Measurements from ENCODE around the gene ATP1B4. TPM values are rescaled to one million over a fixed set of nuclear protein-coding genes. Genes with fewer than 3 reads are reported as not detected.
A peak's percentile ranks its signal among the peaks of the same experiment; 100 is the strongest.

ATP1B4 gene
- polyA plus RNA-seq, 1 of the 3 experiments (the other 2 are of a cell fraction): not detected

- ChIA-PET CTCF (no interaction called here), POLR2A (no interaction called here)
- no peak overlapping the region for H3K27ac ChIP-seq (ENCODE audit: low read depth in 2 of 2, low read length in 1 of 2)
- 10% methylated on average over 6 of the region's 6 CpGs for WGBS (ENCODE audit: low lambda C conversion rate)
- H3F3A ChIP-seq (replicated peaks; ENCODE audit: insufficient read depth): no peaks in the 10 kb centered on the region
- H4K20me1 ChIP-seq (ENCODE audit: insufficient read depth): no peaks in the 10 kb centered on the region
- H3K27me3 ChIP-seq (ENCODE audit: insufficient read depth): peaks cover 38% of the 10 kb centered on the region
- H3K9ac ChIP-seq: no peak overlapping the region
- TF ChIP-seq YY1 (IDR thresholded peaks at IDR 0.05; ENCODE audit: low read depth) (no peak), REST (IDR thresholded peaks at IDR 0.05; ENCODE audit: low read depth, low read length) (no peak), TCF12 (IDR thresholded peaks at IDR 0.05) (no peak)
- no peak overlapping the region for H3K4me3 ChIP-seq (ENCODE audit: low read depth in 2 of 2, low read length in 1 of 2)
- H3K9me2 ChIP-seq: no peaks in the 10 kb centered on the region
- H3K4me1 ChIP-seq (ENCODE audit: control insufficient read depth in 1 of 2, insufficient read depth in 2 of 2, low read depth in 1 of 2, low read length in 1 of 2): no peaks in the 10 kb centered on the region
- H3K79me2 ChIP-seq (ENCODE audit: insufficient read depth): no peaks in the 10 kb centered on the region
- no peak overlapping the region for H3K4me2 ChIP-seq
- no peaks in the 10 kb centered on the region for H3K9me3 ChIP-seq
- H2AFZ ChIP-seq (ENCODE audit: low read depth): no peak overlapping the region
- no peak for DNase-seq
- H3K36me3 ChIP-seq (replicated peaks in 1 of 2; ENCODE audit: control insufficient read depth in 1 of 2, insufficient read depth in 2 of 2, low read length in 1 of 2): no peaks in the 10 kb centered on the region
These were observed 18.2 kb downstream of the ATP1B4 start for GRCh38 chrX:120379937-120380681.

GRCh38 chrX:120380699-120381098 is 18.8 kb downstream of the ATP1B4 start:
- ChIA-PET POLR2A (no interaction called here), CTCF (no interaction called here)
- no peak overlapping the region for H2AFZ ChIP-seq (ENCODE audit: low read depth)
- no peaks in the 10 kb centered on the region for H3K79me2 ChIP-seq (ENCODE audit: insufficient read depth)
- no peaks in the 10 kb centered on the region for H3K9me3 ChIP-seq
- H3K27ac ChIP-seq (ENCODE audit: low read depth in 2 of 2, low read length in 1 of 2): no peak overlapping the region
- H3K4me2 ChIP-seq: no peak overlapping the region
- H4K20me1 ChIP-seq (ENCODE audit: insufficient read depth): no peaks in the 10 kb centered on the region
- no peak overlapping the region for H3K4me3 ChIP-seq (ENCODE audit: low read depth in 2 of 2, low read length in 1 of 2)
- no peak for DNase-seq
- H3K36me3 ChIP-seq (replicated peaks in 1 of 2; ENCODE audit: control insufficient read depth in 1 of 2, insufficient read depth in 2 of 2, low read length in 1 of 2): no peaks in the 10 kb centered on the region
- no peak overlapping the region for H3K9ac ChIP-seq
- WGBS (ENCODE audit: low lambda C conversion rate): 0% methylated on average over 3 of the region's 3 CpGs
- TF ChIP-seq SIN3A (IDR thresholded peaks at IDR 0.05; ENCODE audit: borderline replicate concordance, low read depth, low read length): no peak
- TF ChIP-seq CTCF (IDR thresholded peaks at IDR 0.05): peak; percentile 50
- TF ChIP-seq GATA2 (CRISPR knock-in tag; IDR thresholded peaks at IDR 0.05): no peak
- no peak for TF ChIP-seq TAF1 (IDR thresholded peaks at IDR 0.05; ENCODE audit: borderline replicate concordance, low read depth, low read length)
- peak; percentile 48 for TF ChIP-seq RAD21 (IDR thresholded peaks at IDR 0.05; ENCODE audit: low read length)
- TF ChIP-seq USF1 (IDR thresholded peaks at IDR 0.05; ENCODE audit: borderline replicate concordance, low read depth): peak; percentile 45; the same call in 1 of the 2 replicates
- no peak for TF ChIP-seq NRF1 (IDR thresholded peaks at IDR 0.05; ENCODE audit: low read depth, low read length)
- no peak for TF ChIP-seq RCOR1 (IDR thresholded peaks at IDR 0.05; ENCODE audit: low read length)
- TF ChIP-seq SMC3 (IDR thresholded peaks at IDR 0.05; ENCODE audit: low read depth, low read length): peak; percentile 48
- no peaks in the 10 kb centered on the region for H3F3A ChIP-seq (replicated peaks; ENCODE audit: insufficient read depth)
- H3K9me2 ChIP-seq: no peaks in the 10 kb centered on the region
- peaks cover 32% of the 10 kb centered on the region for H3K27me3 ChIP-seq (ENCODE audit: insufficient read depth)
- H3K4me1 ChIP-seq (ENCODE audit: control insufficient read depth in 1 of 2, insufficient read depth in 2 of 2, low read depth in 1 of 2, low read length in 1 of 2): no peaks in the 10 kb centered on the region
